Tibial nerve (tissue), 4 donors: ENCODE measurements around the gene MXD4. TPM values are rescaled to one million over a fixed set of nuclear protein-coding genes. Genes with fewer than 3 reads are reported as not detected.

Experiments
- DNase-seq, 2 donors: peaks; one replicate each; pipeline ENCODE4 v3.0.0-alpha.2; 2019; ENCODE audit warnings: low spot score in 2 of 2
- H3K27ac ChIP-seq, 4 donors: fragments of 200-600 bp; sonication (generic) in 3 of 4; one replicate each; pipeline ENCODE4 v1.5.1; 2017 to 2019; ENCODE audit warnings: mild to moderate bottlenecking in 1 of 4
- H3K27me3 ChIP-seq, 2 donors: fragments of 200-600 bp; sonication (generic) in 1 of 2; one replicate each; pipeline versions ENCODE4 v1.5.1 to v1.6.0; 2017 to 2019
- H3K36me3 ChIP-seq, 3 donors: fragments of 200-600 bp; sonication (generic); one replicate each; pipeline ENCODE4 v1.5.1; 2018 to 2019
- H3K4me1 ChIP-seq, 4 donors: fragments of 200-600 bp; sonication (generic) in 3 of 4; one replicate each; pipeline ENCODE4 v1.5.1; 2017 to 2019
- H3K4me3 ChIP-seq, 4 donors: fragments of 200-600 bp; sonication (generic) in 3 of 4; one replicate each; pipeline ENCODE4 v1.5.1; 2017 to 2019; ENCODE audit warnings: mild to moderate bottlenecking in 1 of 4, moderate library complexity in 1 of 4
- H3K9me3 ChIP-seq, 4 donors: fragments of 200-600 bp; sonication (generic) in 3 of 4; one replicate each; pipeline ENCODE4 v1.5.1; 2017 to 2019
- CTCF ChIP-seq, 5 experiments: fragments of 200-600 bp in 3 of 5; fragments of 450-650 bp in 2 of 5; sonication (generic) in 3 of 5; IDR thresholded peaks; one replicate each; pipeline ENCODE4 v1.5.1; 2016 to 2019; ENCODE audit warnings: antibody characterized with exemption in 5 of 5, mild to moderate bottlenecking in 3 of 5, moderate library complexity in 2 of 5
- EP300 ChIP-seq, 2 donors: sonication (generic); formaldehyde crosslinking; IDR thresholded peaks; one replicate each; pipeline ENCODE4 v1.6.1; 2017; ENCODE audit warnings: antibody characterized with exemption in 2 of 2, mild to moderate bottlenecking in 1 of 2
- POLR2A ChIP-seq, 2 donors: fragments of 450-650 bp; IDR thresholded peaks; one replicate each; pipeline ENCODE4 v1.6.1; 2017; ENCODE audit warnings: antibody characterized with exemption in 2 of 2, mild to moderate bottlenecking in 2 of 2, moderate library complexity in 2 of 2
- WGBS, 2 donors: methylation state at CpG; one replicate each; pipeline ENCODE4 v1.1.5; 2018; 5-methylcytosine and 5-hydroxymethylcytosine counted together
- total RNA-seq, 4 donors: library from RNA; depleted of rRNA; stranded (reverse); fragments of >200 nt; gene quantifications; one replicate each; pipeline ENCODE4 v1.1.0, GENCODE V29; 2016

Gene MXD4
- total RNA-seq, 4 donors from 2014 or later, result 62.4 to 77.1 (median 62.9) TPM

DNA sequence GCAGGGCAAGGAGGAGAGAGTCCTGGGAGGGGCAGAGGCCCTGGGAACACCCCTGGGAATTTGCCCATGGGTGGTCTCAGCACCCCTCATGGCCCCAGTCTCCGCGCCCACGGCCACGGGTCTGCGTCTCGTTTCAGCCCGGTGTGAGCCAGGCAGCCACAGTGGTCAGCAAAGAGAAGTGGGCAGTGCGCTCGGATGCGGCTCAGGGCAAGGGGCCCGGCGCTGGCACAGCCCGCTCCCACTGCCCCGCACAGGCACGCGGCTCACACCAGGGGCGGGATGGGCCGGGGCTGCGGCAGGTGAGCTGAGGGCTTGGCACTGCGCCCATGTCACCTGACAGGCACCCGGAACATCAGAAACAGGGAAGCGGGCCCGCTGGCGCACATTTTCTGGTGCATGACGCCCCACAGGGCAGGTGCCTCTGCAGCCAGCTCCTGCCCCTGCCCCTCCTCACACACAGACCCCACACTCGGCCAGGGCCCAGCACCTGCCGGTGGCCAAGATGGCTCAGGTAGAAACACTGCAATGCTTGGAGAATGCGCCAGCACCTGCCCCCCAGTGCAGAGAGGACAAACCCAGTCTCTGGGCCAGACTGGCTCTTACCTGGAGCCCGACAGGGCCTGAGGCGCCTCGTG is 41.9 kb upstream of the MXD4 start:
- peaks cover 0 to 31% (median 0%) of the 10 kb centered on the region in 4 donors for H3K9me3 ChIP-seq
- TF ChIP-seq POLR2A (IDR thresholded peaks at IDR 0.05) (no peak), EP300 (IDR thresholded peaks at IDR 0.05) (no peak), CTCF (IDR thresholded peaks at IDR 0.05) (no peak)
- H3K27ac ChIP-seq, result no peak overlapping the region
- no peaks in the 10 kb centered on the region for H3K4me1 ChIP-seq
- DNase-seq, result no peak
- peaks cover 0 to 50% (median 0%) of the 10 kb centered on the region in 3 donors for H3K36me3 ChIP-seq
- no peak overlapping the region for H3K4me3 ChIP-seq
- WGBS, 2 donors, result 84 to 94% methylated on average over 18 of the region's 31 CpGs
- no peaks in the 10 kb centered on the region for H3K27me3 ChIP-seq

DNA sequence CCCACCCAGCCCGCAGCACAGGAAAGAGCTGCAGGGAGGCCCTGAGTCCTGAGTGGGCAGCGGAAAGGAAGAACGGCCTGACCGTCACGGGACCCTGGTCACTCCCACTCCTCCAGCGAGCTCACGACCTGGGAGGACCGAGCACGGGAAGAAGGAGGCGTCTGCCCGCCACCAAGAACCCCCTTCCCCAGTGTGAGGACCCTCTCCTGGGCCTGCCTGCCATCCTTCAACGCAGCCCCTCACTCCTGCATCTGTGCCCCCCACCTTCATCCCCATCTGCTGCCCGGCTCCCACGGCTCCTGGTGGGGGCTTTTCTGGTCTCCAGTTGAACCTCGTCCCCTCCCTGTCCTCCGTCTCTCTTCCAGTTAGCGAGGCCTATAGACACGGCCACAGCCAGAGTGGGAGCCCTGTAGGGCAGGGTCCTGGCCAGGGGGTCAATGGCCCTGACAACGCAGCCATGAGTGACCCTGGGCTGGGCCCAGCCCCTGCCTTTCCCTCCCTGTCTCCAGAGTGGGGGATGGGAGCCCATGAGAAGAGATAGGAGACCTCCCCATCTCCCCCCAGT is 41.3 kb upstream of the MXD4 start:
- DNase-seq, result no peak
- peaks cover 0 to 27% (median 0%) of the 10 kb centered on the region in 4 donors for H3K9me3 ChIP-seq
- H3K36me3 ChIP-seq, result peaks cover 0 to 50% (median 0%) of the 10 kb centered on the region in 3 donors
- TF ChIP-seq CTCF (IDR thresholded peaks at IDR 0.05) (no peak), EP300 (IDR thresholded peaks at IDR 0.05) (no peak), POLR2A (IDR thresholded peaks at IDR 0.05) (no peak)
- H3K27me3 ChIP-seq, result no peaks in the 10 kb centered on the region
- no peak overlapping the region for H3K4me3 ChIP-seq
- no peak overlapping the region for H3K27ac ChIP-seq
- WGBS, 2 donors, result 91 to 94% methylated on average over 18 to 19 of the region's 19 CpGs
- H3K4me1 ChIP-seq, result no peaks in the 10 kb centered on the region

- 92% methylated on average over 27 to 28 of the region's 28 CpGs for WGBS, 2 donors
- H3K27me3 ChIP-seq, result no peaks in the 10 kb centered on the region
- peaks cover 0 to 50% (median 0%) of the 10 kb centered on the region in 3 donors for H3K36me3 ChIP-seq
- TF ChIP-seq POLR2A (IDR thresholded peaks at IDR 0.05) (no peak), CTCF (IDR thresholded peaks at IDR 0.05) (no peak), EP300 (IDR thresholded peaks at IDR 0.05) (no peak)
- no peak overlapping the region for H3K27ac ChIP-seq
- no peak overlapping the region for H3K4me3 ChIP-seq
- H3K9me3 ChIP-seq, result peaks cover 0 to 20% (median 0%) of the 10 kb centered on the region in 4 donors
- DNase-seq, result no peak
- no peaks in the 10 kb centered on the region for H3K4me1 ChIP-seq
Observed at GRCh38 chr4:2302387-2303119, 40.6 kb upstream of the MXD4 start.

- TF ChIP-seq POLR2A (IDR thresholded peaks at IDR 0.05), result no peak
- TF ChIP-seq CTCF (IDR thresholded peaks at IDR 0.05), result no peak
- TF ChIP-seq EP300 (IDR thresholded peaks at IDR 0.05), result no peak
- DNase-seq, result no peak
- Histone ChIP-seq H3K4me1 (no peaks in the 10 kb centered on the region), H3K27me3 (no peaks in the 10 kb centered on the region), H3K9me3 (peaks cover 0 to 13% (median 0%) of the 10 kb centered on the region in 4 donors), H3K4me3 (no peak overlapping the region), H3K36me3 (peaks cover 0 to 57% (median 0%) of the 10 kb centered on the region in 3 donors), H3K27ac (no peak overlapping the region)
- 78 to 86% methylated on average over 19 of the region's 19 CpGs for WGBS, 2 donors
Observed at GRCh38 chr4:2301806-2302205, 39.9 kb upstream of the MXD4 start.

GRCh38 chr4:2301225-2301642 is 39.3 kb upstream of the MXD4 start:
- Histone ChIP-seq H3K9me3 (peaks cover 0 to 11% (median 0%) of the 10 kb centered on the region in 4 donors), H3K27me3 (no peaks in the 10 kb centered on the region), H3K4me1 (no peaks in the 10 kb centered on the region), H3K27ac (no peak overlapping the region), H3K4me3 (no peak overlapping the region), H3K36me3 (peaks cover 0 to 57% (median 0%) of the 10 kb centered on the region in 3 donors)
- DNase-seq, result no peak
- 79 to 84% methylated on average over 11 to 13 of the region's 14 CpGs for WGBS, 2 donors
- TF ChIP-seq EP300 (IDR thresholded peaks at IDR 0.05) (no peak), POLR2A (IDR thresholded peaks at IDR 0.05) (no peak), CTCF (IDR thresholded peaks at IDR 0.05) (no peak)
